ENCODE measurements around the gene TAGLN3.

Gene TAGLN3

DNA sequence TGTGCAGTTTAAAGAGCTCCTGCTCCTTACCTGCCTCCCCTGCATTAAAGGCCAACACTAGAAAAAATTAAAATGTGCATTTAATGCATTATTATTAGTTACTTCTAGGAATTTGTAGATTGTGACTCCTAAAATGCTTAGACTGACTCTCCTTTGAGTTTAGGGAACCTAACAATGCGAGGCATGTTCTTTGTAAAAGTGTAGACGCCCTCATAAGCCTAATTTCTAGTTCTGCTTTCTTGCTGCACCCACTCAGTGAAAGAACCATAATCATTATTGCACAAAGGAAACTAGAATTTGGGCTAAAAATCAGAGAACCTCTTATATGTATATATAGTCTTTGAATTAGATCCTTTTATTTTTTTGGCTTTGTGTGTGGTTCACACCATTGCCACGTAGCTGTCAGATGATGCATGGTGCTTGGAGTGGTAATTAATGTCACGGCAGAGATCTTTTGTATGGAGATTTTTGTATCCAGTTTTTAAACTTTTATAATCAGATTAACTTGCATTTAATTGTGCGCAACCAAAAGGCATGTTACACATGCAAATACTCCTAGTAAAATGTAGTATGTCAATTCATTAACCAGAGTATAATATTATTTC, 19.2 kb upstream of the TAGLN3 start:
- TF ChIP-seq, protein P1, sequence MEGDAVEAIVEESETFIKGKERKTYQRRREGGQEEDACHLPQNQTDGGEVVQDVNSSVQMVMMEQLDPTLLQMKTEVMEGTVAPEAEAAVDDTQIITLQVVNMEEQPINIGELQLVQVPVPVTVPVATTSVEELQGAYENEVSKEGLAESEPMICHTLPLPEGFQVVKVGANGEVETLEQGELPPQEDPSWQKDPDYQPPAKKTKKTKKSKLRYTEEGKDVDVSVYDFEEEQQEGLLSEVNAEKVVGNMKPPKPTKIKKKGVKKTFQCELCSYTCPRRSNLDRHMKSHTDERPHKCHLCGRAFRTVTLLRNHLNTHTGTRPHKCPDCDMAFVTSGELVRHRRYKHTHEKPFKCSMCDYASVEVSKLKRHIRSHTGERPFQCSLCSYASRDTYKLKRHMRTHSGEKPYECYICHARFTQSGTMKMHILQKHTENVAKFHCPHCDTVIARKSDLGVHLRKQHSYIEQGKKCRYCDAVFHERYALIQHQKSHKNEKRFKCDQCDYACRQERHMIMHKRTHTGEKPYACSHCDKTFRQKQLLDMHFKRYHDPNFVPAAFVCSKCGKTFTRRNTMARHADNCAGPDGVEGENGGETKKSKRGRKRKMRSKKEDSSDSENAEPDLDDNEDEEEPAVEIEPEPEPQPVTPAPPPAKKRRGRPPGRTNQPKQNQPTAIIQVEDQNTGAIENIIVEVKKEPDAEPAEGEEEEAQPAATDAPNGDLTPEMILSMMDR (IDR thresholded peaks at IDR 0.05; ENCODE audit: insufficient read depth, low read length, missing control alignments), result no peak
- H3K4me3 ChIP-seq (ENCODE audit: low read depth, low read length), result peak overlapping the region; percentile 89
- POLR2A ChIA-PET, result interaction anchor here (1.0 to 1.4 kb wide), 3 partner anchors 15 to 119 kb away, joined by 3 to 6 read pairs (median 3); no protein-coding TSS in a partner anchor
- CTCF ChIA-PET, result interaction anchor here (1.0 to 4.8 kb wide), 13 partner anchors 9 to 263 kb away, joined by 3 to 55 read pairs (median 6); no protein-coding TSS in a partner anchor
- DNase-seq (ENCODE audit: low read depth, low spot score), result no peak

DNA sequence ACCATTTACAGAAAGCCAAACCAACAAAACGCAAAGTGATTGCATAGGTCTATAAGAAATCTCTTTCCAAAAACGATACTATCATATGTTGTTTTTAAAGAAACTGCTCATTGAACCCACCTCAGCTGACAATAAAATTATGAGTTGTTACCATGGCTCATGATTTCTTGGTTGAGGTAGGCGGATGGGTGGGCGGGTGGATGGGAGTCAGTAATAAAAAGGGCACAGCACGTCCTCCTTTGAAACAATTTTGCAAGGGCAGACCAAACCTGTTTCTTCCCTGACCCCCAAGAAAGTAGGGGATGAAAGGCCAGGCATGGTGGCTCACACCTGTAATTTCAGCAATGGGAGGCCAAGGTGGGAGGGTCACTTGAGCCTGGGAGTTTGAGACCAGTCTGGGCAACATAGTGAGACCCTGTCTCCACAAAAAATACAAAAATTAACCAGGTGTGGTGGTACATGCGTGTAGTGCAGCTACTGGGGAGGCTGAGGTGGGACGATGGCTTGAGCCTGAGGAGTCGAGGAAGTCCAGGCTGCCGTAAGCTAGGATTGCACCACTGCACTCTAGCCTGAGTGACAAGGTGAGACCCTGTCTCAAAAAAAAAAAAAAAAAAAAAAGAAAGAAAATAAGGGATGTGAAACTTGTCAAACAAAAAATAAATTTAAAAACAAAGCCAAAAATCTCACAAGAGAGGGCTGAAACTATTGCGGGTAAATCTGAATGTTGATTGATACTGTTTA, 17.8 kb upstream of the TAGLN3 start:
- TF ChIP-seq, protein P1 (IDR thresholded peaks at IDR 0.05; ENCODE audit: insufficient read depth, low read length, missing control alignments), result no peak
- DNase-seq (ENCODE audit: low read depth, low spot score), result no peak
- CTCF ChIA-PET, result interaction anchor here (0.6 to 4.8 kb wide), 12 partner anchors 8 to 265 kb away, joined by 3 to 55 read pairs (median 8); no protein-coding TSS in a partner anchor
- POLR2A ChIA-PET, result no interaction called here
- no peak overlapping the region; the same call in 1 of the 2 replicates for H3K4me3 ChIP-seq (ENCODE audit: low read depth, low read length)

DNA sequence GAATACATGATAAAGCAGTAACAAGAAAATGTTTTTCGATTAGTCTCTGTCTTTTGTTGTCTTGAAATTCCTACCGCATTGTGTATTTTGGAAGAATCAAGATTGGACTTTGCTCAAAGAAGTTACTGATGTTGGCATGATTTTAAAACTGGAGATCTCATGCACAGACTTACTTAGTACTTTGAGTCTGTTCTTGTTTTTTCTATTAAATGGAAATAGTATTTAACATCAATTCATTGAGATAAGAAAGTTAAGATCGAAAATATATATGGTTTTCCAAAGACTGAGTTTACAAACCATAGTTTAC, 17.3 kb upstream of the TAGLN3 start:
- ChIA-PET CTCF (interaction anchor here (0.6 to 2.6 kb wide), 8 partner anchors 10 to 266 kb away, joined by 3 to 12 read pairs (median 6); no protein-coding TSS in a partner anchor), POLR2A (no interaction called here)
- TF ChIP-seq, protein P1 (IDR thresholded peaks at IDR 0.05; ENCODE audit: insufficient read depth, low read length, missing control alignments), result no peak
- DNase-seq (ENCODE audit: low read depth, low spot score), result no peak
- H3K4me3 ChIP-seq (ENCODE audit: low read depth, low read length), result no peak overlapping the region

DNA sequence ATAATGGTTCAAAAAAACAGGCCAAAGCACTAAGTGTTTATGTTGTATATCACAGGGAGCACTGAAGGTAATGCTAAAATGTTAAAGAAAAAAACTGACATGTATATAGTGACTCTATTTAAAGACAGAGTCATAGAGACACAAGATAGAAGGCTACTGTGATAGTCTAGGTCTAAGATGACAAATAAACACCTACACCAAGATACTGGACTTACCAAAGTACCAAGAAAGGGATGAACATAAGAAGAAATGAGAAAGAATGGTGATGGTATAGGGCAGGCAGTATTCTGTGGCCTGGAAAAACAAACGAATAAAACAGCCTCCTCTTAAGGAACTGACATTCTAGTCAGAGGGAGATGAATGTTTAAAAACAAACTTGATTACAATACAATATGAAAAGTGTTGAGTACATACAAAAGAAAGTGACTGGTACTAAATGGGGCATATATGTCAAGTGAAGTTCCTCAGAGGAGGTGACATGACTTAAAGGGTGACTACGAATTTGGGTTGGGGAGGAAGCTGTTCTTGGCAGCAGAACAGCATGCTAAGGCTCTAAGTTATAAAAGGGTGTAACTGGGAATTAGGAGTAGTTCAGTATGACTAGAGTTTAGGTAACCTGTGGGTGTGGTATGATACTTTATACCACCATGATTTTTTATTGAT, 14.0 kb upstream of the TAGLN3 start:
- no peak for DNase-seq (ENCODE audit: low read depth, low spot score)
- no peak overlapping the region for H3K4me3 ChIP-seq (ENCODE audit: low read depth, low read length)
- TF ChIP-seq, protein P1 (IDR thresholded peaks at IDR 0.05; ENCODE audit: insufficient read depth, low read length, missing control alignments), result no peak
- ChIA-PET POLR2A (no interaction called here), CTCF (interaction anchor here (1.0 to 9.1 kb wide), 3 partner anchors 16 to 267 kb away, joined by 3 to 219 read pairs (median 125); partner anchors contain the start of gene TAGLN3)

DNA sequence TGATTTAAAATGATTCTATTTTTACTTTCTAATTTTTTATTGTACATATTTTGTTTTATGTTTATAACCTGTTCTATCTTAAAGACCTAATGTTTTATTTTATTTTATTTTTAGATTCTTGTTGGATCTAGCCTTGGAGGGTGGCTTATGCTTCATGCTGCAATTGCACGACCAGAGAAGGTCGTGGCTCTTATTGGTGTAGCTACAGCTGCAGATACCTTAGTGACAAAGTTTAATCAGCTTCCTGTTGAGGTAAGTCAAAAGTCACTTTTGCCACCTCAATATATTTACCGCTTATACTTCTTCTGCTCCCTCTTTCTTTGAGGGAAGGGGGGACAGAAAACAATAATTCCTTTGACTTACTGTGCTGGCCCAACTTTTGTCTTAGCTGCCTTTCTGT, 11.9 kb upstream of the TAGLN3 start:
- ChIA-PET POLR2A (no interaction called here), CTCF (interaction anchor here (0.8 to 9.1 kb wide), 8 partner anchors 14 to 269 kb away, joined by 3 to 219 read pairs (median 30); partner anchors contain the start of gene TAGLN3)
- TF ChIP-seq, protein P1 (IDR thresholded peaks at IDR 0.05; ENCODE audit: insufficient read depth, low read length, missing control alignments), result no peak
- no peak overlapping the region for H3K4me3 ChIP-seq (ENCODE audit: low read depth, low read length)
- DNase-seq (ENCODE audit: low read depth, low spot score), result no peak

Data from AG04449 (cell line).